Activated CD4-positive, alpha-beta T cell treated with anti-CD3 and anti-CD28 coated beads for 4 hours (primary cell): ENCODE measurements around the gene S100A14.

Experiments used
- DNase-seq, 2 donors: peaks; one replicate each; pipeline ENCODE4 v3.0.0-alpha.2; 2020

The S100A14 gene

DNA sequence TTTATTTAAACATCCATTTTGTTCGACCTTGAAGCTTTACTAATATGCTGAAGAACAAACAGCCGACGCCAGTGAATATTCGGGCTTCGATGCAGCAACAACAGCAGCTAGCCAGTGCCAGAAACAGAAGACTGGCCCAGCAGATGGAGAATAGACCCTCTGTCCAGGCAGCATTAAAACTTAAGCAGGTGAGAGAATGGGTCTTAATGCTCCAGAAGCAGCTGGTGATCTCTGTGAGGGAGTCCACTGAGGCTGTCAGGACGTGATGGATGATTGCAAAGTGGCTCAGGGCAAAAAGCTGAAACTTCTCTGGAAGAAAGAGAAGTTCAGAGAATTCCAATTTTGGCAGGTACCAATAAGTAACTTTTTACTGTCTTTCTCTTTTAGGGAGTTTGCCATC lies 22.1 kb upstream of the S100A14 start:
- no peak for DNase-seq

- DNase-seq = no peak
These were observed 20.2 kb upstream of the S100A14 start for GRCh38 chr1:153636312-153636711.

DNA sequence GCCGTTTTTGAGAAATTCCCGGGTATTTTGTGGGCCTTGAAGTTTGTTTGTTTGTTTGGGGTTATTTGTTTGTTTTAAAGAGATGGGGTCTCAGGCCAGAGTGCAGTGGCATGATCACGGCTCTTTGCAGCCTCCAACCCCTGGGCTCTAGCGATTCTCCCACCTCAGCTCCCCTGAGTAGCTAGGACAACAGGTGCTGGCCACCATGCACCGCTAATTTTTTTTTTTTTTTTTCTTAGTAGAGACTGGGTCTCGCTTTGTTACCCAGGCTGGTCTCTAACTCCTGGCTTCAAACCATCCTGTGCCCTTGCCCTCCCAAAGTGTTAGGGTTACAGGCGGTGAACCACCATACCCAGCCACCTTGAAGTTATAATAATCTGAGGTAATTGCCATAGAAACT lies 19.7 kb upstream of the S100A14 start:
- no peak for DNase-seq

DNA sequence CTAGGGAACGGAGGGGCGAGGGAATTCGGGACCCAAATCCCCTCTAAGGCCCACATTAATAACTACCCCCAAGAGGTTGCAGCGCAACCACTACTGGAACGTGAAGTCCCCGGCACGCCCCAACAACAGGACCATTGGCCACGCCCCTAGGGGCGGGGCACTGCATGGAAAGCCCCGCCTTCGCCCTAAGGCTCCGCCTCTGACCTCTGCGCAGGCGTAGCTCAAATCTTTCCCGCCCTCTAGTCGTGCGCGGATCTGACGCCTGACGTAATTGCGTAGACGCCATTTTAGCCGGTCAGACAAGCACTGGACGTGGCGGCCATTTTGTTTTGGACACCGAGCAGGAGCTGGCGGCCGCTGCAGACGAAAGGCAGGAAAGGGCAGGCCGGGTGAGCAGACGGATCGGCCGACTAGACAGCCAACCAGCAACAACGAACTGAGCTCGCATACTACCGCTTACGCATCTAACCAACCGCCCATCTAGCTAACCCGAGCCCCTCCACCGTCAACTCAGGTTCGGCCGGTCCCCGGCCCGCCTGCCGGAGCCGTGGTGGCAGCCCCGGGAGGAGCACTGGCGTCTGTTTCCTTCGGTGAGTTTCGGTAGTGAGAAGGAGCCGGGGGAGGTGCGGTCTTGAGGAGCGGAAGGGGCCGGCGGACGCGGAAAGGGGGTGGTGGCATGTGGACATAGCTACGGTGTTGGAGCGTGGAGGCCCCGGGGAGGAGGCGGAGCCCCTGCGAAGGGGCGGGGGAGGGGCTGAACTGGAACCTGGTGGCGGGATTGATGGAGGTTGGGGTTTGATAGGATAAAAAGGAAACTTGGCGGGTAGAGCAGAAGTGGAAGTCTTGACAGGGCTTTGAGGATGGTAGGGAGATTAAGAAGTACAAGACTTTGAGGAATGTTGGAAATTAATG lies 17.9 kb upstream of the S100A14 start, which contains the start of gene CHTOP:
TSS of gene CHTOP (plus strand) at position 313 of the 912 bp plus-strand sequence. CDS start 2,523 bp downstream, outside the sequence.
- peak; percentile 94 for DNase-seq

GRCh38 chr1:153633161-153633753 lies 17.1 kb upstream of the S100A14 start:
- no peak for DNase-seq

GRCh38 chr1:153631047-153632022 lies 15.2 kb upstream of the S100A14 start:
- no peak for DNase-seq

GRCh38 chr1:153630384-153630783 lies 14.3 kb upstream of the S100A14 start:
- DNase-seq = no peak

GRCh38 chr1:153629971-153630370 lies 13.8 kb upstream of the S100A14 start:
- no peak for DNase-seq

DNA sequence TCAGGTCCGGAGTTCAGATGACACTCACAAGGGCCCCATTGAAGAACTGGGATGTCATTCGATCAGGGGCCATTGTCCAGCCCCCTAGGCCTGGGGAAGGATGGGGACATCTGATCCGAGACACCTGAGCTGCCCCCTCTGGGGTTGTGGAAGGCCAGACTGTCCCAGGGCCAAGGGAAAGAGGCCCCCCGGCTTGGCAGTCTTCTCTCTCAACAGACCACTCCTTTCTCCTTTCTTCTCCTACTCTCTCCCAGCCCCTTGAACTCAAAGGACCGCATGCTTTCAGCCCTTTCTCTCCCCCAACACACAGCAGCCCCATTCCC lies 13.2 kb upstream of the S100A14 start:
- no peak for DNase-seq

DNA sequence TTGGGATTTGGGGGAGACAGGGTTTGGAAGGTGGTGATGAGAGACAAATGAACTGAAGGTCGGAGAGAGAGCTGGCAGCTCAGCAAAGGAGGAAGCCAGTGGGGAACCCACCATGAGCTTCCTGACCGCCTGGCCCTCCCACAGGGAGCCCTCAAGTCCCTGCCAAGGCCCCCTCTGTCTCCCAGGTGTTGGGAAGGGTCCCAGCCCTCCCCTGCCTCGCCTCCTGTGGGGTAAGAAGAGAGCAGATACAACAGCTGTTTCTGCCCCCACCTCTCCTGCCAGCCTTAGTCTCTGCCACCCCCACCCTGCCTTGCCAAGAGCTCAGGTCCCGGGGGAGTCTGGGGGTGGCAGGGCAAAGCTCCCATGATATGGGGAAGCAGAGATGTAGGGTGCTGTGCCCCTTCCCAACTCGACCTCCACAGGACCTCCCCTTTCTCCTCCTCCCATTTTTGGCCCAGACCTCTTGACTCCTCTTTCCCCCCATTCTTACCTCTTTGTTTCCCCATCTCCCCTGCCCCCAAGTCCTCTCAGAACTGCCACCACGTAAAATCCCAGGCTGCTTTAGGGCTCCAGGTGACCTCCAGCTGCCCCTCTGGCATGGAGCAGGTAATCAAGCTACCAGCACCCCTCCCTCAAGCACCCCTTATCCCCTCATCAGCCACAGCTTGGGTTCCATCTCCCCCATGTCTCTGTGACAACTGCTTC lies 12.7 kb upstream of the S100A14 start:
- no peak for DNase-seq

- DNase-seq = no peak
These were observed 11.8 kb upstream of the S100A14 start, which contains the start of gene S100A1 for GRCh38 chr1:153627715-153628626. S100A1 (plus strand) TSS chr1:153628434; CDS start chr1:153630522, 2,088 bp downstream.

GRCh38 chr1:153626904-153627714 lies 11.0 kb upstream of the S100A14 start, which contains the start of gene S100A13:
S100A13 (minus strand) TSS chr1:153627505; CDS start chr1:153626472, 1,033 bp downstream.
- no peak for DNase-seq

DNA sequence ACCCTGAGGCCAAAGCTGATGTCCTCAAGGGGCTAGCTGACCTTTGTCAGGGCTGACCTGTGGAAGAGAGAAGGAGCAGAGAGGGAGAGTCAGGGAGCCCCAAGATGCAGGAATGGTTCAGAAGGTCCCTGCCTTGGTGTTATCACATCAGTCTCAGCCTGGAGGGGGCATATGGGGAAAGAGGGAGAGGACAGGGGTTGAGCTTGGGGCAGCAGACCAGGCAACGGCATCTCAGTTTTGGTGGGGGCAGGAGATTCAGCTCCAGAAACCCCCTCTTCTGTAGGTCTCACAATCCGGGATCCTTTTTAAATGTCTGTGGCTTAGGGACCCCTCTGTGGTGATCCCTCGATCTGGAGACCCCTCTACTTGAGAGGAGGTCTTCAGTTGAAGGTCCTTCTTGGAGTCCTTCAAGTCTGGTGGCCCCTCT lies 10.4 kb upstream of the S100A14 start:
- no peak for DNase-seq

DNA sequence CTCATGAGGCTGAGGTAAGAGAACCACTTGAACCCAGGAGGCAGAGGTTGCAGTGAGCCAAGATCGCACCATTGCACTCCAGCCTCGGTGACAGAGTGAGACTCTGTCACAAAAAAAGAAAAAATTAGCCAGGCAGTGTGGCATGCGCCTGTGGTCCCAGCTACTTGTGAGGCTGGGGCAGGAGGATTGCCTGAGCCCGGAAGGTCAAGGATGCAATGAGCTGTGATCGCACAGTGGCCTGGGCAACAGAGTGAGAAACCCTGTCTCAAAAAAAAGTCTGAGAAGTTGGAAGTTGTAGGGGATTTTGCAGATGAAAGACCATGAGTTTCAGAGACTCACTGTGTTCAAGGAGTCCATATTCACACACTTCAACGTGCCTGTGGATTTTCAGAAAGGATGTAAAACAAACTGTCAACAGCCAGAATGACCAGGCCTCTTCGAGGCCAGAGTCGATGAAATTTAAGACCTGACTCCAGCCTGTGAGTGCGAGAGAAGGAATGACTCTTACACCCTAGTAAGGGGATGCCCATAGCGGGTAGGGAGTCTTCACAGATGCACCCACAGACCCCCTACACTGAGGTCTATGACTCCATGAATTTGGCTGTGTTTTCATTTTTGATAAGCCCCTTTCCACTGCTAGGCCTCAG lies 9.0 kb upstream of the S100A14 start:
- DNase-seq = no peak

- DNase-seq = no peak
These were observed 7.0 kb upstream of the S100A14 start for GRCh38 chr1:153623101-153623500.

GRCh38 chr1:153619171-153619570 lies 3.0 kb upstream of the S100A14 start:
- no peak for DNase-seq

GRCh38 chr1:153617663-153618062 lies 1.5 kb upstream of the S100A14 start:
- peak; percentile 54 to 74 for DNase-seq

DNA sequence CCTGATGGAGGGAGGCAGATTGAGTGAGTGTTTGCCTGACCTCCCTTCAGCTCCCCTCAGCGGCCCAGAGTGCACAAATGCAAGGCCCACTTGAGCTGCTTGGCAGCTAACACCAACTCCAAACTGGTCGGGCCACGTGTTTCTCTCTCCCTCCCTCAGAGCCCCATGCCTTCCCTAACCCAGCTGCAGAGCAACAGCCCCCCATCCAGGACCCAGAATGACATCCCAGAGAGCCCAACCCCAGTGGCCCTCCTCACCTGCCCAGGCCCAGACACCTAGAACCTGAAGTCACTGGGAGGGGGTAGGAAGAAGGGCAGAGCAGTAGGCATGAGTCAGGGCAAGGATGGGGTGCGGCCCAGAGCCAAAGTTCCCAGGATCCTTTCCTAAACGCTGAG lies 789 bp upstream of the S100A14 start:
- DNase-seq = no peak

- DNase-seq = no peak
These were observed 719 bp downstream of the S100A14 start for GRCh38 chr1:153615406-153615805.

GRCh38 chr1:153614906-153615305 lies 1.2 kb downstream of the S100A14 start:
- no peak for DNase-seq
